GM21367 (cell line): ENCODE data around the gene PPFIBP1.
"Not testable (repeated sequence)": the region's sequence is repeated elsewhere in the genome, so short reads cannot be mapped to it uniquely, and the experiment has no call there.

Experiments
- ATAC-seq: cut with Tn5 transposase; IDR thresholded peaks from one replicate; pipeline ENCODE4 v1.9.1; 2021; ENCODE audit not compliant: unreplicated experiment

PPFIBP1 gene

GRCh38 chr12:27620121-27620520, 96.1 kb downstream of the PPFIBP1 start:
- ATAC-seq, result no peak

- ATAC-seq, result no peak
Observed at GRCh38 chr12:27622436-27623195, 98.6 kb downstream of the PPFIBP1 start.

GRCh38 chr12:27623645-27624044, 99.6 kb downstream of the PPFIBP1 start:
- no peak for ATAC-seq

- ATAC-seq, result no peak
Observed at GRCh38 chr12:27624586-27624985, 100.6 kb downstream of the PPFIBP1 start.

- ATAC-seq, result no peak
Observed at GRCh38 chr12:27627123-27627852, 103.3 kb downstream of the PPFIBP1 start.

- ATAC-seq, result not testable (repeated sequence)
Observed at GRCh38 chr12:27627853-27628469, 104.0 kb downstream of the PPFIBP1 start.

GRCh38 chr12:27630219-27630618, 106.2 kb downstream of the PPFIBP1 start:
- not testable (repeated sequence) for ATAC-seq

- ATAC-seq, result no peak
Observed at GRCh38 chr12:27631365-27631764, 107.4 kb downstream of the PPFIBP1 start.

GRCh38 chr12:27631813-27632491, 107.9 kb downstream of the PPFIBP1 start:
- ATAC-seq, result no peak

GRCh38 chr12:27635349-27635972, 111.5 kb downstream of the PPFIBP1 start:
- ATAC-seq, result no peak

GRCh38 chr12:27636569-27636968, 112.6 kb downstream of the PPFIBP1 start:
- not testable (repeated sequence) for ATAC-seq

GRCh38 chr12:27637524-27637923, 113.5 kb downstream of the PPFIBP1 start:
- ATAC-seq, result no peak

GRCh38 chr12:27639265-27639664, 115.3 kb downstream of the PPFIBP1 start:
- ATAC-seq, result no peak

GRCh38 chr12:27640566-27641200, 116.7 kb downstream of the PPFIBP1 start:
- not testable (repeated sequence) for ATAC-seq

- ATAC-seq, result not testable (repeated sequence)
Observed at GRCh38 chr12:27642361-27642760, 118.4 kb downstream of the PPFIBP1 start.

- not testable (repeated sequence) for ATAC-seq
Observed at GRCh38 chr12:27642892-27643291, 118.9 kb downstream of the PPFIBP1 start.

GRCh38 chr12:27644158-27644845, 120.3 kb downstream of the PPFIBP1 start:
- ATAC-seq, result no peak

- no peak for ATAC-seq
Observed at GRCh38 chr12:27645671-27646070, 121.7 kb downstream of the PPFIBP1 start.

GRCh38 chr12:27646149-27646548, 122.1 kb downstream of the PPFIBP1 start:
- ATAC-seq, result no peak

- no peak for ATAC-seq
Observed at GRCh38 chr12:27650011-27650410, 126.0 kb downstream of the PPFIBP1 start.
